Amygdala (tissue), 56 donors: ENCODE data around the gene MTUS2.

Source experiments
- DNase-seq, 56 donors: peaks; one replicate each; lab custom pipeline; 2025; lab: John Stamatoyannopoulos, UW

The MTUS2 gene

GRCh38 chr13:28854657-28855056 lies 34.5 kb downstream of the MTUS2 start:
- DNase-seq, result no peak

DNA sequence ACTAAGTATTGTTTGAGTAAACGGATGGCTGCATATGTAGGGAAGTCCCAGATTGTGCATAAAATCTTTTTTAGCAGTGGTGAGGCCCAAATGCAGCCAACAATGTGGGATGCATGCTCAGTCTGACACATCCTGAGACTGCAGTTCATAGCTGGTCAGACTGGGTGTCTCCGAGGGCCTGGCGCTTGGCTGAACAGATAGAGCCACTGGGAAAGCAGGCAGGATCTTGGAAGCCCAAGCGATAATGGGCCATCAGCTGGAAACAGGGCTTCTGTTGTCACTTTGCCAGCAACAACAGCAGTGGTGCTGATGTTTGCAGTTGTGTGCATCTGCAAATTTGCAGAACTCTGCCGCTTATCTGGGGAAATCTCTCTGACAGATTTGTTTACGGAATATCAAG lies 36.1 kb downstream of the MTUS2 start:
- no peak for DNase-seq

DNA sequence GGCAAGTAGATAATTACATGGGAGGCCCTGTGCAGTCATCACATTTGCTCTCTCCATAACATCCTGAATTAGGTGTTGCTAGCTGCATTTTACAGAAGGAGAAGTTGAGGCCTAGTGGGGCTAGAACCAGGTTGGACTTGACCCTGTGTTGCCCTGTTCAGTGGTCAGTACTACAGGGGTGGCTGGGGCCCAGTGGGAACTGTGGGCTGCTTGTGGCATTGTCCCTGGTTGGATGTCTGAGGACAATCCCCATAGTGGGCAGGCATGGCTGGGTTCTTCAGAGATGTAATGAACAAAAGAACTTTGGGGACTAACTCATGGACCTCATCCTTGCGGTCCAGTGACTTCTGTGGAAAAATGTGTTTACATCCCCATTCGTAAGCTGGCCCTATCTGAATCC lies 38.9 kb downstream of the MTUS2 start:
- DNase-seq, result no peak

- no peak for DNase-seq
These were observed 39.6 kb downstream of the MTUS2 start for GRCh38 chr13:28859717-28860116.

- DNase-seq, result no peak
These were observed 44.4 kb downstream of the MTUS2 start for GRCh38 chr13:28864544-28864943.

GRCh38 chr13:28865149-28865744 lies 45.1 kb downstream of the MTUS2 start:
- DNase-seq, result no peak

DNA sequence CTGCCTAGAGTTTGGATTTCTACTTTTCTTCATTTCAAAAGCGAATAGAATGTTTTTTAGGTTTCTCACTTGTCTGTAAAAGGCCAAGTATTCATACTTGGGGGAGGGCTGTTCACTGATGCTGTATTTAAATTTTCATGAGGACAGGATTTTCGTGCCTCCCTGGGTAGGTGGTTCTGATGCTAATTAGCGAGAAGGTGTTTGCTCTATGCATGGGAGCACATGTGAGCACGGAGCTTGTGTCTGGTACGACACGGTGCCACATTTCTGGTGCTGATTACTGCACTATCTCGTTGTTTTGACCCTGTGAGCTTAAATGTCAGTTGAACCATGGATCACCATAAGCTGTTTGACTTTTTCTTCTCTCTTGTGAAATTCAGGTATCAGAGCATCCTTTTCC lies 45.8 kb downstream of the MTUS2 start:
- DNase-seq, result no peak

GRCh38 chr13:28866932-28867331 lies 46.8 kb downstream of the MTUS2 start:
- no peak for DNase-seq

GRCh38 chr13:28867564-28867963 lies 47.4 kb downstream of the MTUS2 start:
- no peak for DNase-seq

DNA sequence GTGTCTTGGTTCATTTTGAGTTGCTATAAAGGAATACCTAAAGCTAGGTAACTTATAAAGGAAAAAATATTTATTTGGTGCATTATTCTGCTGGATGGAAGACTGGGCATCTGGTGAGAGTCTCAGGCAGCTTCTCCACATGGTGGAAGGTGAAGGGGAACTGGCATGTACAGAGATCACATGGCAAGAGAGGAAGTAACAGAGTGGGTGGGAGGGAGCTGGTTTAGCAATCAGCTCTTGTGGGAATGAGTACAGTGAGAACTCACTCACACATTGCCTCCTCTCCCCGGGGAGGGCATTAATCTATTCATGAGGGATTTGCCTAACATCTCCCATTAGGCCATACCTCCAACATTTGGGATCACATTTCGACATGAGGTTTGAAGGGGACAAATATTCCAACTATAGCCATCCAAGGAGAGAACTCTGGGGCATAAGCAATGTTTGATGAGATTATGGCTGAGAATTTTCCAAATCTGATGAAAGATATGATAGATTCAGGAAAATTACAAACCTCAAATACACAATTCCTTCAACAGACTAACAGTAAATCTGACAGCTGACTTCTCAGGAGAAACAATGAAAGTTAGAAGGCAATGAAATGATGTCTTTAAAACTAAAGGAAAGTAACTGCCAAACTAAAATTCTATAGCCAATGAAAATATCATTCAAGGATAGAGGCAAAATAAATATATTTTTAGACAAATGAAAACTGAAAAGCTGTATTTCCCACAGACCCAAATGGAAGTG lies 52.5 kb downstream of the MTUS2 start:
- no peak for DNase-seq

DNA sequence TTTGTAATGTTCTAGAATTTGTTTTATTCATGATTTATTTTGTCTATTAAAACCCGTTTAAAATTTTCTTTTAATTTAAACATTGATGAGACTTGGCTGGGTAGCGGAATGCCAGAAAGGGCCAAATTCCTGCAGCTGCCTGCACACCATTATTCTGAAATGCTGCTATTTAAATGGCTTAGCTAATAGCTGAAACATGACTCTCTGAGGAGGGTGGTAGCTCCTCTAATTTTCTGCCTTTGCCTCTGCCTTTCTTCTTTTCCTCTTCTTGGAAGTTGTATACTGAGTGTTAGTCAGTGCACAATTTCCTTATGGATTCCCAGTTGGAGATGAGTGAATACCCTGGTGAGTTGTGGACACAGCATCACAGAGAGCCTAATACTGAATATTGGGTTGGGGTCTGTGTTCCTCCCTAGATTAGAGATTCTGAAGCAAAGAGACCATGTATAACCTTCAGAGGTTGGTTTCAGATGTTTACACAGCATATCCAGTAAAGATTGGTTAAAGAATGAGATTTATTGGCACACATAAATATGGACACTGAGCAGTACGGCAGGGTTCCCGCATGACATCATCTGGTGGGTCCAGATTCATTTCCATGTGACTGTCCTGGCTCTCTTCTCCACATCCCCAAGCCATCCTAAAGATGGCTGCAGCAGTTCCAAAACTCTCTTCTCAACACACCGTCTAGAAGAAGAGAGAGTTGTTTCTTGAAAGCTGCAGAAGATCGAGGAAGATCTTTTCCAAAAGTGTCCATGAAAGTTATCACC lies 55.9 kb downstream of the MTUS2 start:
- DNase-seq, result no peak

DNA sequence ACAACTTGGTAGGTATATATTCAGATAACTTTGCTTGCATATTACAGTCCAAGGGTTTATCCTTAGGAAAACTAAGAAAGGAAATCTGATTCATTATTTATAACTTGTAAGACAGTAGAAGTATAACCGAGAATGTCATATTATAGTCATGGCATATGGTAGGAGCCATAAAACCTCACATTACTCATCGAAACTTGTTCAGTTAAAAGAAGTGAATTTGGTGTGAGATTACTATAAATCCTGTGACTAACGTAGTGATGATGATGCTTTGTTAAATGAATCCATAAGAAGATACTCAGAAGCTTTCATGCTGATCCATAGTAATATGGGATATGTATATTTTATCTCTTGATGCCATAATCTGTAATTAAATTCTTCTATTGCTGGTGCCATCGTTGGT lies 57.3 kb downstream of the MTUS2 start:
- no peak for DNase-seq

DNA sequence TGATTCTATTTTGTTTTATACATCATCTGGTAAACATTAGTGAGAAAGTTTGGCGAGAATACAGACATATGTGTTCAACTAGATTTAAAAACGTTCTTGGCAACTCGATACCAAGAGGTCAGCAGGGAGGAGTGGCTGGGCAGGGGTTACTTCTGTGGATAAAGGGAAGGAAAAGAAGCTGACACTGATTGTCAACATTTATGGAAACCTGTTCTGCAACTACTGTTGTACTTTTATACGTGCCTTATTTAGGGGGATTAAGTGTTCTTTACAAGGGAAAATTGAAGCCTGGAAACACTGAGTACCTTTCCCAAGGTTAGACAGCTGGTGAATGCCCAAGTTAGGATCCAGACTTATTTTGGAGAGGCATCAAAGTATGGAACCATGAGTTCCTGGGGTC lies 65.0 kb downstream of the MTUS2 start:
- DNase-seq, result no peak

DNA sequence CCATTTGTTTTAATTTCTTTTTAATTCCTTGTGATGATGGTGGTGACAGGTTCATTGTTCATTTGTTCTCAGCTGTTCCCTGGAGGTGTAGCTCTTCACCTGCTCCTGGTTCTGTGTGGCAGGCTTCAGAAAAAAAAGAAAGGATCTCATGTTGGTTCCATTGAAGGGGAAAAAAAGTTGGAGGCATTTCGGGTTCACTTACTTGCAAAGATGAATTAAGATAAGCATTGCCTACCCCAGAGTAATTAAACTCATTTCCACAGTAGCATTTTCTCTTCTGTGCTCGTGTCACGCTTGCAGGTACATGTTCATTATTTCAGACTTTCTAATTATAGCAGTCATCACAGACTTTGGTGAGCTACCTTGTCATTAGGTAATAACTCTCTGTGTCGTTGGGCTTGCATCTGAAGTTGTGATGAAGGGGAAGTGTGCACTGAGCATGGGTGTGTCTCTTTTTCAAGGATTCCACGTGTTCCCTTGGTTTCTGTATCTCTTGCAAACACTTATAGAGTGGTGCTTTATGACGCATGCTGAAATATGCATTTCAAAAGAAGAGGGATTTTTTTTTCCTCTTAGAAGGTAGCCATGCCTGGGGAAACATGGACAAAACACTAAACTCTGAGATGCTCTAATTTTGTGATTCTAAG lies 69.1 kb downstream of the MTUS2 start:
- no peak for DNase-seq

- DNase-seq, result no peak
These were observed 70.6 kb downstream of the MTUS2 start for GRCh38 chr13:28890712-28891111.

GRCh38 chr13:28918030-28918429 lies 97.9 kb downstream of the MTUS2 start:
- no peak for DNase-seq

- DNase-seq, result no peak
These were observed 102.2 kb downstream of the MTUS2 start for GRCh38 chr13:28922341-28922740.

GRCh38 chr13:28935104-28935503 lies 115.0 kb downstream of the MTUS2 start:
- DNase-seq, result no peak

- DNase-seq, result no peak
These were observed 122.8 kb downstream of the MTUS2 start for GRCh38 chr13:28942906-28943305.

GRCh38 chr13:28953714-28954418 lies 133.7 kb downstream of the MTUS2 start:
- DNase-seq, result no peak

DNA sequence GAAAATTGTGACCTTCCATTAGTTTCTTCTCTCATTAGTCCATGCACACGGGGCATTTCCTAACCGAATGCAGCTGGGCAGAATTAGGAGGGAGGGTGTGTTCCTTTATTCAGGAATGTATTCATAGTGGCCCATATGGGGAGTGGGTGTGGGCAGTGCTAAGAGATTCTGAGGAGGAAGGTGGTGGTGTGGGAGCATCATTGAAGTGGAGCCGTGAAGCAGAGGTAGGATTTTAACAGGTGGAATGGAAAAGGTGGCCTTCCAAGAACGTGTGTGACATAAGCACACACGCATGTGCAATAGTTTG lies 134.2 kb downstream of the MTUS2 start:
- DNase-seq, result no peak
